ENCODE data around the gene DMRT3. TPM values are rescaled to one million over a fixed set of nuclear protein-coding genes. Genes with fewer than 3 reads are reported as not detected.

The DMRT3 gene
- total and polyA plus RNA-seq, 2 of the 8 experiments (the other 6 are each of a cell fraction or from before 2014, with no cell fraction given), result not detected

GRCh38 chr9:933356-933755 is 43.1 kb upstream of the DMRT3 start:
- no peak overlapping the region for H3K9ac ChIP-seq (replicated peaks in 1 of 4; ENCODE audit: extremely low read depth in 1 of 4, low read depth in 3 of 4, low read length in 3 of 4)
- no peak overlapping the region for H2BK12ac ChIP-seq (ENCODE audit: low read depth, low read length)
- H4K5ac ChIP-seq (ENCODE audit: insufficient read length, low read depth, low read length), result no peak overlapping the region
- no peak overlapping the region for H3K4me2 ChIP-seq (ENCODE audit: insufficient read depth in 1 of 2, low read depth in 2 of 2, low read length in 2 of 2)
- H3K36me3 ChIP-seq (ENCODE audit: control insufficient read depth in 2 of 4, insufficient read depth in 4 of 4, low read length in 3 of 4), result no peaks in the 10 kb centered on the region
- H2BK120ac ChIP-seq (replicated peaks; ENCODE audit: low read depth, low read length), result no peak overlapping the region
- FAIRE-seq, result no peak
- ChIA-PET POLR2A (ENCODE audit: partially characterized antibody) (no interaction called here), CTCF (ENCODE audit: partially characterized antibody) (interaction anchor here (1.2 kb wide), 1 partner anchor 22 kb away, joined by 4 read pairs; no protein-coding TSS in a partner anchor)
- H2AK5ac ChIP-seq (ENCODE audit: low read depth, low read length), result no peak overlapping the region
- H3K14ac ChIP-seq (ENCODE audit: insufficient read length), result no peak overlapping the region
- no peaks in the 10 kb centered on the region for H3K4me1 ChIP-seq (replicated peaks in 1 of 4; ENCODE audit: control insufficient read depth in 3 of 4, insufficient read depth in 4 of 4, low read length in 3 of 4)
- no peak overlapping the region for H3K4ac ChIP-seq (replicated peaks; ENCODE audit: insufficient read length, low read depth, low read length)
- no peak overlapping the region for H2BK15ac ChIP-seq (ENCODE audit: low read length)
- H4K8ac ChIP-seq (ENCODE audit: extremely low read depth, insufficient read depth, low read length), result no peak overlapping the region
- H3K27ac ChIP-seq (ENCODE audit: low read depth, low read length), result no peak overlapping the region
- no peaks in the 10 kb centered on the region for H3K27me3 ChIP-seq (replicated peaks in 1 of 4; ENCODE audit: control insufficient read depth in 3 of 4, extremely low read depth in 1 of 4, insufficient read depth in 3 of 4, low read length in 3 of 4)
- H4K20me1 ChIP-seq (replicated peaks in 1 of 2; ENCODE audit: control insufficient read depth in 1 of 2, insufficient read depth in 2 of 2, low read length in 2 of 2), result no peaks in the 10 kb centered on the region
- H3K79me1 ChIP-seq (ENCODE audit: low read depth, low read length), result no peaks in the 10 kb centered on the region
- H4K91ac ChIP-seq (replicated peaks; ENCODE audit: insufficient read length, low read length), result no peak overlapping the region
- H3K79me2 ChIP-seq (ENCODE audit: control insufficient read depth in 1 of 2, insufficient read depth in 2 of 2, low read length in 2 of 2), result no peaks in the 10 kb centered on the region
- no peak overlapping the region for H3K23ac ChIP-seq (ENCODE audit: insufficient read length)
- H3K18ac ChIP-seq (ENCODE audit: extremely low read depth, low read length), result no peak overlapping the region
- TF ChIP-seq POLR2A (IDR thresholded peaks at IDR 0.05; ENCODE audit: control extremely low read depth in 1 of 2, low read depth in 2 of 2, low read length in 2 of 2) (no peak), TBP (IDR thresholded peaks at IDR 0.05; ENCODE audit: low read depth, low read length) (no peak), NANOG (IDR thresholded peaks at IDR 0.05; ENCODE audit: insufficient read depth, low read depth, low read length, poor library complexity, severe bottlenecking) (no peak), MAFK (IDR thresholded peaks at IDR 0.05; ENCODE audit: low read depth, low read length) (no peak), KDM5A (IDR thresholded peaks at IDR 0.05; ENCODE audit: low read length) (no peak), SIN3A (conservative IDR thresholded peaks at IDR 0.05 in 1 of 2, IDR thresholded peaks at IDR 0.05 in 1 of 2; ENCODE audit: low read depth in 1 of 2, low read length in 2 of 2) (no peak), CREB1 (IDR thresholded peaks at IDR 0.05) (no peak), EP300 (IDR thresholded peaks at IDR 0.05; ENCODE audit: borderline replicate concordance in 1 of 2, low read depth in 2 of 2, low read length in 2 of 2) (no peak)
- H2AFZ ChIP-seq (ENCODE audit: low read length), result no peak overlapping the region
- no peak overlapping the region for H2BK20ac ChIP-seq (ENCODE audit: low read length)
- 88% methylated on average over 4 of the region's 4 CpGs; no CpG with 5 or more reads in 1 of the 2 experiments for WGBS, 2 experiments (ENCODE audit: extremely low coverage in 1 of 2, insufficient coverage in 1 of 2, insufficient read length in 1 of 2, insufficient replicate concordance in 2 of 2, low coverage in 1 of 2, low lambda C conversion rate in 2 of 2, missing lambda C conversion rate in 1 of 2)
- no peak for DNase-seq (ENCODE audit: low read depth in 1 of 2, low spot score in 2 of 2)
- H3K4me3 ChIP-seq (ENCODE audit: extremely low read depth in 1 of 4, insufficient read depth in 2 of 4, low read depth in 3 of 4, low read length in 4 of 4), result no peak overlapping the region
- no peaks in the 10 kb centered on the region for H3K23me2 ChIP-seq (ENCODE audit: low read depth, low read length)
- no peak overlapping the region for H2BK5ac ChIP-seq (ENCODE audit: low read depth, low read length)
- H3K56ac ChIP-seq (replicated peaks; ENCODE audit: insufficient read length, low read depth, low read length), result no peak overlapping the region
- no peaks in the 10 kb centered on the region for H3K9me3 ChIP-seq (ENCODE audit: insufficient read depth in 2 of 2, low read depth in 1 of 2, low read length in 1 of 2)
